HepG2 (cell line): ENCODE data around the gene PIGO. TPM values are rescaled to one million over a fixed set of nuclear protein-coding genes. Genes with fewer than 3 reads are reported as not detected.

Source experiments
- ATAC-seq: fragments of 200-7000 bp; cut with Tn5 transposase; 3 replicates; pipeline ENCODE4 v1.9.1; 2020; ENCODE audit warnings: mild to moderate bottlenecking, moderate library complexity
- BruUV-seq: library from RNA; stranded (reverse); fragments of 400-500 nt; replicated peaks from 2 replicates; lab custom pipeline; 2021; lab: Mats Ljungman, UMichigan
- CTCF ChIA-PET: fragments of 300-600 bp; formaldehyde crosslinking; extraction: SDS; loops from one replicate; lab custom pipeline; 2021; ENCODE audit warnings: low total read pairs, inconsistent platforms, low intra/inter-chr PET ratio; lab: Yijun Ruan, JAX
- POLR2A ChIA-PET: fragments of 350-600 bp; sonication (Branson Sonifier 250); formaldehyde crosslinking; loops from one replicate; lab custom pipeline; 2020; ENCODE audit warnings: antibody characterized with exemption, inconsistent platforms; lab: Yijun Ruan, JAX
- DNase-seq: peaks from one replicate; pipeline ENCODE4 v3.0.0-alpha.2; 2015; ENCODE audit warnings: low spot score
- FAIRE-seq: peaks from 3 replicates; lab custom pipeline; 2011; peaks lifted over from hg19 to GRCh38; lab: Jason Lieb, UNC
- H2AFZ ChIP-seq: one replicate; pipeline ENCODE4 v1.6.1; 2011; ENCODE audit warnings: low read length, inconsistent platforms
- H3K27ac ChIP-seq: fragments of 300-600 bp; 3 replicates; pipeline ENCODE4 v1.8.0; 2011; ENCODE audit warnings: mixed run types, mild to moderate bottlenecking, mixed read lengths, low read length, inconsistent platforms; ENCODE audit not compliant: insufficient read depth; ENCODE audit errors: extremely low read length
- H3K27me3 ChIP-seq, 2 experiments: fragments of 200-600 bp in 1 of 2; 2 replicates in 1 of 2; 3 replicates in 1 of 2; pipeline versions ENCODE4 v1.6.0 to v1.8.0; 2011; ENCODE audit warnings: low read length in 2 of 2, mild to moderate bottlenecking in 2 of 2, moderate library complexity in 2 of 2, inconsistent platforms in 1 of 2; ENCODE audit not compliant: insufficient read depth in 2 of 2, control insufficient read depth in 1 of 2
- H3K36me3 ChIP-seq, 2 experiments: fragments of 200-600 bp in 1 of 2; replicated peaks in 1 of 2; 2 replicates in 1 of 2; 3 replicates in 1 of 2; pipeline versions ENCODE4 v1.5.1 to v1.8.0; 2011; ENCODE audit warnings: low read length in 2 of 2, inconsistent platforms in 1 of 2; ENCODE audit not compliant: insufficient read depth in 2 of 2, control insufficient read depth in 1 of 2
- H3K4me1 ChIP-seq: 2 replicates; pipeline ENCODE4 v1.5.1; 2012; ENCODE audit warnings: low read length, inconsistent platforms; ENCODE audit not compliant: insufficient read depth
- H3K4me2 ChIP-seq: 2 replicates; pipeline ENCODE4 v1.6.0; 2011; ENCODE audit warnings: low read depth, low read length, inconsistent platforms
- H3K4me3 ChIP-seq, 3 experiments: fragments of 200-600 bp in 1 of 3; sonication (generic), shearing (Covaris generic) in 1 of 3; replicated peaks in 1 of 3; 2 replicates each; pipeline ENCODE4 v1.5.1; 2011 to 2016; ENCODE audit warnings: low read length in 3 of 3, inconsistent platforms in 2 of 3, low read depth in 2 of 3, mild to moderate bottlenecking in 2 of 3, control low read depth in 1 of 3, mixed read lengths in 1 of 3; ENCODE audit not compliant: insufficient read depth in 1 of 3
- H3K79me2 ChIP-seq: one replicate; pipeline ENCODE4 v1.6.1; 2011; ENCODE audit warnings: low read length, inconsistent platforms; ENCODE audit not compliant: insufficient read depth
- H3K9ac ChIP-seq: 2 replicates; pipeline ENCODE4 v1.6.0; 2011; ENCODE audit warnings: mild to moderate bottlenecking, low read depth, low read length, inconsistent platforms; ENCODE audit not compliant: insufficient read depth
- H3K9me3 ChIP-seq: 2 replicates; pipeline ENCODE4 v1.5.1; 2012; ENCODE audit warnings: mild to moderate bottlenecking, low read length
- H4K20me1 ChIP-seq: 2 replicates; pipeline ENCODE4 v1.6.0; 2011; ENCODE audit warnings: inconsistent platforms, mild to moderate bottlenecking, low read length, moderate library complexity; ENCODE audit not compliant: insufficient read depth
- NFKBIZ ChIP-seq: IDR thresholded peaks from 2 replicates; pipeline ENCODE4 v1.6.1; 2018; ENCODE audit warnings: missing genetic modification reagents, missing compliant biosample characterization
- RFX3 ChIP-seq: IDR thresholded peaks from 2 replicates; pipeline ENCODE4 v1.6.1; 2016; ENCODE audit warnings: missing biosample characterization, missing genetic modification reagents
- SIX1 ChIP-seq: sonication (generic); formaldehyde crosslinking; IDR thresholded peaks from 2 replicates; pipeline ENCODE4 v1.4.0; 2020; ENCODE audit warnings: missing genetic modification reagents, borderline replicate concordance
- ZBTB34 ChIP-seq: sonication (generic); formaldehyde crosslinking; IDR thresholded peaks from 2 replicates; pipeline ENCODE4 v1.8.0; 2022; ENCODE audit warnings: mild to moderate bottlenecking, missing genetic modification reagents
- ZNF326 ChIP-seq: sonication (generic); formaldehyde crosslinking; IDR thresholded peaks from 2 replicates; pipeline ENCODE4 v1.4.0; 2020; ENCODE audit warnings: missing genetic modification reagents, borderline replicate concordance
- ZNF451 ChIP-seq: sonication (generic); formaldehyde crosslinking; IDR thresholded peaks from 2 replicates; pipeline ENCODE4 v1.5.0; 2020; ENCODE audit warnings: mild to moderate bottlenecking, missing genetic modification reagents
- ZNF609 ChIP-seq: sonication (generic); formaldehyde crosslinking; IDR thresholded peaks from 2 replicates; pipeline ENCODE4 v1.4.0; 2020; ENCODE audit warnings: mild to moderate bottlenecking, missing genetic modification reagents, borderline replicate concordance
- WGBS: methylation state at CpG from one replicate; pipeline ENCODE4 v1.1.6; 2017; ENCODE audit warnings: low lambda C conversion rate; 5-methylcytosine and 5-hydroxymethylcytosine counted together
- in situ Hi-C: cut with HindIII; loops from 2 replicates; pipeline ENCODE4 v1.10.0; 2017; ENCODE audit warnings: low pct_unique_long_range_greater_than_20kb; ENCODE audit not compliant: extremely low pct_ligation_motif_present
- intact Hi-C: fragments of 100-400 bp; cut with micrococcal nuclease; formaldehyde crosslinking; loops from one replicate; pipeline ENCODE4 v1.10.0; 2022; ENCODE audit not compliant: unreplicated experiment
- polyA plus RNA-seq, 8 experiments: library from polyadenylated mRNA; depleted of rRNA in 3 of 8; stranded (reverse) in 7 of 8; unstranded in 1 of 8; fragments of >200 nt; fragmentation: Illumina TruSeq in 4 of 8; extraction: Trizol in 4 of 8; gene quantifications; 2 replicates each; pipeline versions ENCODE4 v1.2.1 to v1.2.3, GENCODE V29; 2011 to 2016; ENCODE audit warnings: low read depth in 4 of 8, missing spikeins in 1 of 8, mixed read lengths in 1 of 8; ENCODE audit not compliant: insufficient read depth in 1 of 8
- total RNA-seq, 5 experiments: library from RNA; depleted of rRNA; stranded (reverse); fragments of >200 nt; fragmentation: Illumina TruSeq; extraction: Trizol; gene quantifications; 2 replicates each; pipeline ENCODE4 v1.2.3, GENCODE V29; 2016; ENCODE audit warnings: low read depth in 1 of 5

PIGO gene
- total and polyA plus RNA-seq, 2 of the 13 experiments (the other 11 are each of a cell fraction or from before 2014, with no cell fraction given) = 20.5 to 26.2 TPM

- DNase-seq = peak; percentile 31
- intact Hi-C loops = loop anchor here (1.0 kb wide), 1 partner anchor 48 kb away; the partner anchor contains the start of gene UNC13B
- no peak for TF ChIP-seq ZBTB34 (CRISPR knock-in tag)
- no peak for TF ChIP-seq NFKBIZ (CRISPR knock-in tag)
- TF ChIP-seq SIX1 = no peak
- TF ChIP-seq ZNF326 (CRISPR knock-in tag) = no peak
- 0 out of 2 replicates have a peak, but pooled peaks have one; percentile 36 for TF ChIP-seq ZNF451
- TF ChIP-seq RFX3 (CRISPR knock-in tag) = peak; percentile 56; the same call in 1 of the 2 replicates
- no peak for TF ChIP-seq ZNF609 (CRISPR knock-in tag)
Observed at GRCh38 chr9:35114113-35114839, 17.9 kb upstream of the PIGO start.

More at GRCh38 chr9:35114113-35114839, 17.9 kb upstream of the PIGO start:
- no peaks in the 10 kb centered on the region for H3K9me3 ChIP-seq
- H3K4me3 ChIP-seq = peak overlapping the region; percentile 78 to 96 (median 79)
- no TSS peak for BruUV-seq
- FAIRE-seq = no peak
- H4K20me1 ChIP-seq = no peaks in the 10 kb centered on the region
- H3K27ac ChIP-seq = no peak overlapping the region
- no peaks in the 10 kb centered on the region for H3K79me2 ChIP-seq
- peak overlapping the region; percentile 62; the same call in 1 of the 2 replicates for H3K9ac ChIP-seq
- POLR2A ChIA-PET = interaction anchor here (0.9 to 2.9 kb wide), 6 partner anchors 11 to 309 kb away, joined by 4 to 34 read pairs (median 6); partner anchors contain the start of genes PIGO, STOML2, UNC13B and VCP
- no peaks in the 10 kb centered on the region for H3K36me3 ChIP-seq
- peak overlapping the region; percentile 44 for H2AFZ ChIP-seq
- CTCF ChIA-PET = no interaction called here
- in situ Hi-C loops = loop anchor here (10.0 kb wide), 1 partner anchor 541 kb away; the partner anchor contains the start of genes CCDC107, RMRP and SIT1
- H3K4me2 ChIP-seq = peak overlapping the region; percentile 100
- WGBS = 0% methylated on average over 4 of the region's 5 CpGs
- H3K27me3 ChIP-seq = no peaks in the 10 kb centered on the region; a peak in 1 of 5 replicates
- H3K4me1 ChIP-seq = peaks cover 48% of the 10 kb centered on the region
- peak; percentile 3; the same call in 1 of the 3 replicates for ATAC-seq
